HG03457 (cell line): Measurements from ENCODE around the gene DRC7.

ENCODE experiments used
- ATAC-seq: cut with Tn5 transposase; IDR thresholded peaks from one replicate; pipeline ENCODE4 v1.9.1; 2021; ENCODE audit warnings: moderate number of reproducible peaks; ENCODE audit not compliant: unreplicated experiment

Gene DRC7

GRCh38 chr16:57676553-57677085 is 18.0 kb upstream of the DRC7 start:
- no peak for ATAC-seq

- no peak for ATAC-seq
These were observed 16.8 kb upstream of the DRC7 start for GRCh38 chr16:57677622-57678369.

GRCh38 chr16:57679016-57679415 is 15.6 kb upstream of the DRC7 start:
- no peak for ATAC-seq

- no peak for ATAC-seq
These were observed 14.7 kb upstream of the DRC7 start for GRCh38 chr16:57679767-57680482.

- no peak for ATAC-seq
These were observed 13.7 kb upstream of the DRC7 start for GRCh38 chr16:57680842-57681375.

GRCh38 chr16:57681950-57682728 is 12.5 kb upstream of the DRC7 start:
- no peak for ATAC-seq

GRCh38 chr16:57682809-57683635 is 11.6 kb upstream of the DRC7 start:
- no peak for ATAC-seq

GRCh38 chr16:57683636-57684545 is 10.7 kb upstream of the DRC7 start:
- no peak for ATAC-seq

- ATAC-seq = no peak
These were observed 9.8 kb upstream of the DRC7 start for GRCh38 chr16:57684626-57685358.

- no peak for ATAC-seq
These were observed 9.0 kb upstream of the DRC7 start for GRCh38 chr16:57685633-57686032.

- ATAC-seq = no peak
These were observed 8.0 kb upstream of the DRC7 start for GRCh38 chr16:57686577-57686976.

- no peak for ATAC-seq
These were observed 7.2 kb upstream of the DRC7 start for GRCh38 chr16:57687363-57687929.

GRCh38 chr16:57688487-57688986 is 6.1 kb upstream of the DRC7 start:
- ATAC-seq = no peak

- ATAC-seq = no peak
These were observed 5.4 kb upstream of the DRC7 start for GRCh38 chr16:57688987-57689761.

GRCh38 chr16:57689762-57690558 is 4.6 kb upstream of the DRC7 start:
- peak; percentile 44 for ATAC-seq

GRCh38 chr16:57690782-57691471 is 3.7 kb upstream of the DRC7 start:
- ATAC-seq = no peak
